Measurements from ENCODE around the gene COL15A1. TPM values are rescaled to one million over a fixed set of nuclear protein-coding genes. Genes with fewer than 3 reads are reported as not detected.

Gene COL15A1
- total and polyA plus RNA-seq, 2 donors (not counting 1 experiment from before 2014, with no cell fraction given) = not detected

DNA sequence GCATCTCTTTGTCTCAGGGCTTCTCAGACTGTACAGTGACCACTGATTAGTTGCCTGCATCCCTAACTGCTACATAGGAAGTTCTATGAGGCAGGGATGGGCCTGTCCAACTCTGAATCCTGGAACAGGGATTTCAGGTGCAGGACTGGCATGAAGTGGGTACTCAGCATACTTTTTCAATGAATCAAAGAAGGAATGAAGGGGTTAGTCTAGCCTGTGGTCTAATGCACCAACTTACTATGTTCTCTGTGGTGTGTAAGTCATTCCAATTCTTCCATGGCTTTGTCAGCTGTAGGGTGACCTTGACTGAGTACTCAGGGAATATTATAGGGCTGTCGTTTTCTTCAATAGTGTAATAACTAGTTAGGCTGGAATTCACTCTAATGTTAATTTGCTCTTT is 8.3 kb downstream of the COL15A1 start:
- Histone ChIP-seq H4K20me1 (ENCODE audit: control insufficient read depth, insufficient read depth, low read length, poor library complexity, severe bottlenecking) (no peaks in the 10 kb centered on the region), H3K4me3 (ENCODE audit: control extremely low read depth in 1 of 5, extremely low read depth in 1 of 5, insufficient read depth in 1 of 5, low read depth in 2 of 5, low read length in 4 of 5) (no peak overlapping the region), H3K9ac (ENCODE audit: low read length) (no peak overlapping the region), H3K4me1 (ENCODE audit: control insufficient read depth in 2 of 2, insufficient read depth in 2 of 2, low read length in 2 of 2) (no peaks in the 10 kb centered on the region), H3K27ac (ENCODE audit: low read length in 2 of 2) (no peak overlapping the region), H3K4me2 (replicated peaks; ENCODE audit: low read depth, low read length, poor library complexity, severe bottlenecking) (no peak overlapping the region), H3K27me3 (replicated peaks in 1 of 4; ENCODE audit: control extremely low read depth in 1 of 4, control insufficient read depth in 3 of 4, insufficient read depth in 4 of 4, low read length in 3 of 4) (peaks cover 0 to 18% (median 9%) of the 10 kb centered on the region in 4 experiments), H2AFZ (ENCODE audit: insufficient read depth, low read depth, low read length, poor library complexity, severe bottlenecking) (no peak overlapping the region), H3K36me3 (replicated peaks in 1 of 2; ENCODE audit: control extremely low read depth in 1 of 2, control insufficient read depth in 1 of 2, extremely low read depth in 1 of 2, insufficient read depth in 2 of 2, low read length in 1 of 2) (no peaks in the 10 kb centered on the region), H3K9me3 (ENCODE audit: control extremely low read depth in 1 of 3, control insufficient read depth in 2 of 3, insufficient read depth in 1 of 3, low read length in 2 of 3) (peaks cover 0 to 7% (median 0%) of the 10 kb centered on the region in 3 donors), H3K79me2 (ENCODE audit: control insufficient read depth, insufficient read depth, low read length) (no peaks in the 10 kb centered on the region)
- TF ChIP-seq EZH2 (IDR thresholded peaks at IDR 0.05; ENCODE audit: borderline replicate concordance, insufficient read depth, low read depth, low read length, poor library complexity, severe bottlenecking) (no peak), CTCF (IDR thresholded peaks at IDR 0.05) (no peak)
- Mint-ChIP-seq H3K27ac (no peak overlapping the region), H3K4me3 (no peak overlapping the region), H3K27me3 (peaks cover 48% of the 10 kb centered on the region), H3K4me1 (no peaks in the 10 kb centered on the region), H3K9me3 (ENCODE audit: insufficient read depth) (peaks cover 1% of the 10 kb centered on the region)
- ChIA-PET CTCF (no interaction called here), POLR2A (no interaction called here)
- ATAC-seq (ENCODE audit: low read depth) (no peak), DNase-seq (no peak)
- intact Hi-C loops (cut with micrococcal nuclease) = no loop called here
- no CpG with 5 or more reads among the region's 1 CpG for WGBS (ENCODE audit: insufficient coverage)

GRCh38 chr9:98953581-98954243 is 10.0 kb downstream of the COL15A1 start:
- Mint-ChIP-seq H3K27ac (no peak overlapping the region), H3K9me3 (ENCODE audit: insufficient read depth) (peaks cover 2% of the 10 kb centered on the region), H3K4me1 (no peaks in the 10 kb centered on the region), H3K4me3 (no peak overlapping the region), H3K27me3 (peaks cover 46% of the 10 kb centered on the region)
- H3K9ac ChIP-seq (ENCODE audit: low read length) = no peak overlapping the region
- H3K4me2 ChIP-seq (replicated peaks; ENCODE audit: low read depth, low read length, poor library complexity, severe bottlenecking) = no peak overlapping the region
- H3K36me3 ChIP-seq (replicated peaks in 1 of 2; ENCODE audit: control extremely low read depth in 1 of 2, control insufficient read depth in 1 of 2, extremely low read depth in 1 of 2, insufficient read depth in 2 of 2, low read length in 1 of 2) = no peaks in the 10 kb centered on the region
- H4K20me1 ChIP-seq (ENCODE audit: control insufficient read depth, insufficient read depth, low read length, poor library complexity, severe bottlenecking) = no peaks in the 10 kb centered on the region
- no peak for TF ChIP-seq EZH2 (IDR thresholded peaks at IDR 0.05; ENCODE audit: borderline replicate concordance, insufficient read depth, low read depth, low read length, poor library complexity, severe bottlenecking)
- H3K9me3 ChIP-seq (ENCODE audit: control extremely low read depth in 1 of 3, control insufficient read depth in 2 of 3, insufficient read depth in 1 of 3, low read length in 2 of 3) = peaks cover 0 to 17% (median 0%) of the 10 kb centered on the region in 3 donors
- no peak overlapping the region for H2AFZ ChIP-seq (ENCODE audit: insufficient read depth, low read depth, low read length, poor library complexity, severe bottlenecking)
- H3K27me3 ChIP-seq (replicated peaks in 1 of 4; ENCODE audit: control extremely low read depth in 1 of 4, control insufficient read depth in 3 of 4, insufficient read depth in 4 of 4, low read length in 3 of 4) = peaks cover 0 to 16% (median 8%) of the 10 kb centered on the region in 4 experiments
- DNase-seq (no peak), ATAC-seq (ENCODE audit: low read depth) (no peak)
- H3K4me3 ChIP-seq (ENCODE audit: control extremely low read depth in 1 of 5, extremely low read depth in 1 of 5, insufficient read depth in 1 of 5, low read depth in 2 of 5, low read length in 4 of 5) = no peak overlapping the region
- intact Hi-C loops (cut with micrococcal nuclease) = no loop called here
- H3K27ac ChIP-seq (ENCODE audit: low read length in 2 of 2) = no peak overlapping the region
- H3K79me2 ChIP-seq (ENCODE audit: control insufficient read depth, insufficient read depth, low read length) = no peaks in the 10 kb centered on the region
- 100% methylated on average over 2 of the region's 2 CpGs for WGBS (ENCODE audit: insufficient coverage)
- POLR2A ChIA-PET = no interaction called here
- CTCF ChIA-PET = no interaction called here
- no peaks in the 10 kb centered on the region for H3K4me1 ChIP-seq (ENCODE audit: control insufficient read depth in 2 of 2, insufficient read depth in 2 of 2, low read length in 2 of 2)
